Liver (tissue), 9 donors: ENCODE results near the gene FRS2. TPM values are rescaled to one million over a fixed set of nuclear protein-coding genes. Genes with fewer than 3 reads are reported as not detected.

Experiments
- DNase-seq: peaks from one replicate; pipeline ENCODE4 v3.0.0-alpha.2; 2017; ENCODE audit warnings: low spot score
- H3K27ac ChIP-seq, 2 donors: one replicate each; pipeline ENCODE4 v1.7.0; 2013; ENCODE audit warnings: inconsistent platforms in 2 of 2, low read length in 2 of 2, control low read depth in 1 of 2, low read depth in 1 of 2, mild to moderate bottlenecking in 1 of 2
- H3K27me3 ChIP-seq, 4 donors: one replicate each; pipeline versions ENCODE4 v1.6.1 to v1.7.0; 2013; ENCODE audit warnings: low read length in 3 of 4, inconsistent platforms in 1 of 4, mild to moderate bottlenecking in 1 of 4, moderate library complexity in 1 of 4; ENCODE audit not compliant: control insufficient read depth in 4 of 4, insufficient read depth in 4 of 4
- H3K36me3 ChIP-seq, 4 donors: one replicate each; pipeline versions ENCODE4 v1.6.1 to v1.7.0; 2013; ENCODE audit warnings: low read length in 3 of 4, mild to moderate bottlenecking in 3 of 4, low read depth in 1 of 4, moderate library complexity in 1 of 4; ENCODE audit not compliant: control insufficient read depth in 4 of 4, insufficient read depth in 3 of 4
- H3K4me1 ChIP-seq, 4 donors: one replicate each; pipeline versions ENCODE4 v1.6.1 to v1.7.0; 2013; ENCODE audit warnings: low read length in 3 of 4, mild to moderate bottlenecking in 3 of 4, moderate library complexity in 1 of 4; ENCODE audit not compliant: control insufficient read depth in 4 of 4, insufficient read depth in 4 of 4
- H3K4me3 ChIP-seq, 3 donors: one replicate each; pipeline versions ENCODE4 v1.6.1 to v1.7.0; 2013; ENCODE audit warnings: low read length in 3 of 3, control low read depth in 1 of 3, low read depth in 1 of 3, mild to moderate bottlenecking in 1 of 3
- H3K9ac ChIP-seq, 2 donors: one replicate each; pipeline ENCODE4 v1.7.0; 2013; ENCODE audit warnings: low read length in 2 of 2, mild to moderate bottlenecking in 2 of 2, moderate library complexity in 2 of 2, control low read depth in 1 of 2, low read depth in 1 of 2
- H3K9me3 ChIP-seq, 4 donors: one replicate each; pipeline versions ENCODE4 v1.6.1 to v1.7.0; 2013; ENCODE audit warnings: low read length in 3 of 4; ENCODE audit not compliant: control insufficient read depth in 4 of 4
- FOXA1 ChIP-seq: IDR thresholded peaks from 2 replicates; pipeline ENCODE4 v1.6.1; 2016; ENCODE audit warnings: antibody characterized with exemption
- FOXA2 ChIP-seq: IDR thresholded peaks from 2 replicates; pipeline ENCODE4 v1.6.1; 2016; ENCODE audit warnings: antibody characterized with exemption
- GABPA ChIP-seq, 2 donors: IDR thresholded peaks in 1 of 2; conservative IDR thresholded peaks in 1 of 2; 2 replicates each; pipeline ENCODE4 v1.6.1; 2016; ENCODE audit warnings: antibody characterized with exemption in 2 of 2, mild to moderate bottlenecking in 1 of 2, moderate library complexity in 1 of 2
- HNF4A ChIP-seq, 2 donors: conservative IDR thresholded peaks; 2 replicates each; pipeline ENCODE4 v1.6.1; 2016; ENCODE audit warnings: antibody characterized with exemption in 2 of 2, mild to moderate bottlenecking in 2 of 2
- HNF4G ChIP-seq: IDR thresholded peaks from 2 replicates; pipeline ENCODE4 v1.6.1; 2016; ENCODE audit warnings: antibody characterized with exemption
- JUND ChIP-seq, 2 donors: IDR thresholded peaks; 2 replicates each; pipeline ENCODE4 v1.6.1; 2016; ENCODE audit warnings: antibody characterized with exemption in 2 of 2
- RAD21 ChIP-seq, 2 donors: IDR thresholded peaks; 2 replicates each; pipeline ENCODE4 v1.6.1; 2016; ENCODE audit warnings: antibody characterized with exemption in 2 of 2, mild to moderate bottlenecking in 2 of 2
- RXRA ChIP-seq, 2 donors: IDR thresholded peaks; 2 replicates each; pipeline ENCODE4 v1.6.1; 2017 to 2018; ENCODE audit warnings: antibody characterized with exemption in 2 of 2, mild to moderate bottlenecking in 1 of 2
- SP1 ChIP-seq: IDR thresholded peaks from 2 replicates; pipeline ENCODE4 v1.6.1; 2018; ENCODE audit warnings: antibody characterized with exemption, mild to moderate bottlenecking
- TAF1 ChIP-seq: conservative IDR thresholded peaks from 2 replicates; pipeline ENCODE4 v1.6.1; 2016; ENCODE audit warnings: antibody characterized with exemption, mild to moderate bottlenecking
- YY1 ChIP-seq: IDR thresholded peaks from 2 replicates; pipeline ENCODE4 v1.6.1; 2016; ENCODE audit warnings: antibody characterized with exemption, mild to moderate bottlenecking
- WGBS: extraction: QIAGEN DNeasy Blood & Tissue Kit; methylation state at CpG from one replicate; pipeline ENCODE4 v1.1.7; 2013; 5-methylcytosine and 5-hydroxymethylcytosine counted together
- polyA plus RNA-seq, 2 donors: library from polyadenylated mRNA; stranded (reverse) in 1 of 2; unstranded in 1 of 2; fragments of 200-250 nt in 1 of 2; fragments of >200 nt in 1 of 2; fragmentation: Nextera tagmentation in 1 of 2; extraction: Ambion mirVana in 1 of 2; gene quantifications; one replicate each; pipeline versions ENCODE4 v1.2.1 to v1.2.3, GENCODE V29; 2013 to 2015
- total RNA-seq, 2 donors: library from RNA; depleted of rRNA; stranded (reverse); fragments of >200 nt; gene quantifications; one replicate each; pipeline ENCODE4 v1.2.3, GENCODE V29; 2014
- TF ChIP-seq, protein P1 (sequence below): IDR thresholded peaks from 2 replicates; pipeline ENCODE4 v1.6.1; 2016; ENCODE audit warnings: antibody characterized with exemption, mild to moderate bottlenecking
- TF ChIP-seq, protein P2 (sequence below): IDR thresholded peaks from 2 replicates; pipeline ENCODE4 v1.6.1; 2016; ENCODE audit warnings: antibody characterized with exemption
- TF ChIP-seq, protein P3 (sequence below): IDR thresholded peaks from 2 replicates; pipeline ENCODE4 v1.6.1; 2016; ENCODE audit warnings: antibody characterized with exemption
- donor health status: healthy.
- donor health status: healthy.
- donor health status: healthy.
- donor health status: healthy.
- donor health status: healthy.

FRS2 gene
- total and polyA plus RNA-seq, 4 donors: 7.0 to 24.0 (median 21.9) TPM

GRCh38 chr12:69575346-69575745 lies 105.2 kb downstream of the FRS2 start:
- no peak for DNase-seq
- peaks cover 0 to 3% (median 0%) of the 10 kb centered on the region in 4 donors for H3K4me1 ChIP-seq
- H3K36me3 ChIP-seq: peaks cover 6 to 31% (median 19%) of the 10 kb centered on the region in 4 donors
- H3K9me3 ChIP-seq: no peaks in the 10 kb centered on the region
- H3K4me3 ChIP-seq: no peak overlapping the region
- no peaks in the 10 kb centered on the region for H3K27me3 ChIP-seq
- H3K27ac ChIP-seq: no peak overlapping the region
- WGBS: 97% methylated on average over 3 of the region's 3 CpGs
- H3K9ac ChIP-seq: no peak overlapping the region
- TF ChIP-seq FOXA2 (no peak), TAF1 (no peak), FOXA1 (no peak), RAD21 (IDR thresholded peaks at IDR 0.05) (no peak), SP1 (no peak), RXRA (IDR thresholded peaks at IDR 0.05) (no peak), HNF4A (conservative IDR thresholded peaks at IDR 0.05) (no peak)
- TF ChIP-seq, protein P1, sequence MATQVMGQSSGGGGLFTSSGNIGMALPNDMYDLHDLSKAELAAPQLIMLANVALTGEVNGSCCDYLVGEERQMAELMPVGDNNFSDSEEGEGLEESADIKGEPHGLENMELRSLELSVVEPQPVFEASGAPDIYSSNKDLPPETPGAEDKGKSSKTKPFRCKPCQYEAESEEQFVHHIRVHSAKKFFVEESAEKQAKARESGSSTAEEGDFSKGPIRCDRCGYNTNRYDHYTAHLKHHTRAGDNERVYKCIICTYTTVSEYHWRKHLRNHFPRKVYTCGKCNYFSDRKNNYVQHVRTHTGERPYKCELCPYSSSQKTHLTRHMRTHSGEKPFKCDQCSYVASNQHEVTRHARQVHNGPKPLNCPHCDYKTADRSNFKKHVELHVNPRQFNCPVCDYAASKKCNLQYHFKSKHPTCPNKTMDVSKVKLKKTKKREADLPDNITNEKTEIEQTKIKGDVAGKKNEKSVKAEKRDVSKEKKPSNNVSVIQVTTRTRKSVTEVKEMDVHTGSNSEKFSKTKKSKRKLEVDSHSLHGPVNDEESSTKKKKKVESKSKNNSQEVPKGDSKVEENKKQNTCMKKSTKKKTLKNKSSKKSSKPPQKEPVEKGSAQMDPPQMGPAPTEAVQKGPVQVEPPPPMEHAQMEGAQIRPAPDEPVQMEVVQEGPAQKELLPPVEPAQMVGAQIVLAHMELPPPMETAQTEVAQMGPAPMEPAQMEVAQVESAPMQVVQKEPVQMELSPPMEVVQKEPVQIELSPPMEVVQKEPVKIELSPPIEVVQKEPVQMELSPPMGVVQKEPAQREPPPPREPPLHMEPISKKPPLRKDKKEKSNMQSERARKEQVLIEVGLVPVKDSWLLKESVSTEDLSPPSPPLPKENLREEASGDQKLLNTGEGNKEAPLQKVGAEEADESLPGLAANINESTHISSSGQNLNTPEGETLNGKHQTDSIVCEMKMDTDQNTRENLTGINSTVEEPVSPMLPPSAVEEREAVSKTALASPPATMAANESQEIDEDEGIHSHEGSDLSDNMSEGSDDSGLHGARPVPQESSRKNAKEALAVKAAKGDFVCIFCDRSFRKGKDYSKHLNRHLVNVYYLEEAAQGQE: no peak
- TF ChIP-seq, protein P2, sequence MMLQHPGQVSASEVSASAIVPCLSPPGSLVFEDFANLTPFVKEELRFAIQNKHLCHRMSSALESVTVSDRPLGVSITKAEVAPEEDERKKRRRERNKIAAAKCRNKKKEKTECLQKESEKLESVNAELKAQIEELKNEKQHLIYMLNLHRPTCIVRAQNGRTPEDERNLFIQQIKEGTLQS: no peak

GRCh38 chr12:69578283-69578682 lies 108.1 kb downstream of the FRS2 start:
- DNase-seq: no peak
- no peak overlapping the region for H3K9ac ChIP-seq
- H3K9me3 ChIP-seq: no peaks in the 10 kb centered on the region
- H3K27ac ChIP-seq: no peak overlapping the region
- H3K4me1 ChIP-seq: no peaks in the 10 kb centered on the region
- H3K27me3 ChIP-seq: no peaks in the 10 kb centered on the region
- WGBS: 87% methylated on average over 2 of the region's 2 CpGs
- no peak for TF ChIP-seq RAD21 (IDR thresholded peaks at IDR 0.05)
- H3K36me3 ChIP-seq: peaks cover 6 to 24% (median 12%) of the 10 kb centered on the region in 4 donors
- no peak overlapping the region for H3K4me3 ChIP-seq

- Histone ChIP-seq H3K27me3 (no peaks in the 10 kb centered on the region), H3K9me3 (no peaks in the 10 kb centered on the region), H3K27ac (no peak overlapping the region), H3K4me1 (no peaks in the 10 kb centered on the region), H3K36me3 (peaks cover 5 to 18% (median 9%) of the 10 kb centered on the region in 4 donors), H3K4me3 (no peak overlapping the region), H3K9ac (no peak overlapping the region)
- WGBS: 78% methylated on average over 4 of the region's 4 CpGs
- DNase-seq: no peak
- TF ChIP-seq HNF4A (conservative IDR thresholded peaks at IDR 0.05) (no peak), RAD21 (IDR thresholded peaks at IDR 0.05) (no peak), GABPA (IDR thresholded peaks at IDR 0.05 in 1 of 2, conservative IDR thresholded peaks at IDR 0.05 in 1 of 2) (no peak), FOXA1 (no peak), YY1 (no peak), SP1 (no peak), HNF4G (no peak), TAF1 (no peak), JUND (IDR thresholded peaks at IDR 0.05) (no peak), FOXA2 (no peak), RXRA (IDR thresholded peaks at IDR 0.05) (no peak)
- TF ChIP-seq, protein P3, sequence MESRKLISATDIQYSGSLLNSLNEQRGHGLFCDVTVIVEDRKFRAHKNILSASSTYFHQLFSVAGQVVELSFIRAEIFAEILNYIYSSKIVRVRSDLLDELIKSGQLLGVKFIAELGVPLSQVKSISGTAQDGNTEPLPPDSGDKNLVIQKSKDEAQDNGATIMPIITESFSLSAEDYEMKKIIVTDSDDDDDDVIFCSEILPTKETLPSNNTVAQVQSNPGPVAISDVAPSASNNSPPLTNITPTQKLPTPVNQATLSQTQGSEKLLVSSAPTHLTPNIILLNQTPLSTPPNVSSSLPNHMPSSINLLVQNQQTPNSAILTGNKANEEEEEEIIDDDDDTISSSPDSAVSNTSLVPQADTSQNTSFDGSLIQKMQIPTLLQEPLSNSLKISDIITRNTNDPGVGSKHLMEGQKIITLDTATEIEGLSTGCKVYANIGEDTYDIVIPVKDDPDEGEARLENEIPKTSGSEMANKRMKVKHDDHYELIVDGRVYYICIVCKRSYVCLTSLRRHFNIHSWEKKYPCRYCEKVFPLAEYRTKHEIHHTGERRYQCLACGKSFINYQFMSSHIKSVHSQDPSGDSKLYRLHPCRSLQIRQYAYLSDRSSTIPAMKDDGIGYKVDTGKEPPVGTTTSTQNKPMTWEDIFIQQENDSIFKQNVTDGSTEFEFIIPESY: no peak
- TF ChIP-seq, protein P1: no peak
- TF ChIP-seq, protein P2: no peak
Measured at GRCh38 chr12:69579029-69579428, 108.8 kb downstream of the FRS2 start.
